GM06990 (cell line): Measurements from ENCODE around the gene ZC3H12C.

Experiments
- DNase-seq: peaks from one replicate; pipeline ENCODE4 v3.0.0-alpha.2; 2011; ENCODE audit not compliant: insufficient read length; ENCODE audit errors: extremely low read depth
- H3K27me3 ChIP-seq: replicated peaks from 2 replicates; pipeline ENCODE4 v1.6.0; 2011; ENCODE audit warnings: low read length; ENCODE audit not compliant: control insufficient read depth, insufficient read depth
- H3K36me3 ChIP-seq: 2 replicates; pipeline ENCODE4 v1.5.1; 2011; ENCODE audit warnings: low read length; ENCODE audit not compliant: control insufficient read depth, insufficient read depth
- H3K4me3 ChIP-seq: replicated peaks from 2 replicates; pipeline ENCODE4 v1.5.1; 2011; ENCODE audit warnings: low read depth, mild to moderate bottlenecking, control low read depth, low read length
- TF ChIP-seq, protein P1 (sequence below): IDR thresholded peaks from 2 replicates; pipeline ENCODE4 v1.5.1; 2011; ENCODE audit warnings: low read length, control low read depth, mild to moderate bottlenecking, inconsistent platforms; ENCODE audit not compliant: insufficient read depth, poor library complexity, severe bottlenecking

The ZC3H12C gene

DNA sequence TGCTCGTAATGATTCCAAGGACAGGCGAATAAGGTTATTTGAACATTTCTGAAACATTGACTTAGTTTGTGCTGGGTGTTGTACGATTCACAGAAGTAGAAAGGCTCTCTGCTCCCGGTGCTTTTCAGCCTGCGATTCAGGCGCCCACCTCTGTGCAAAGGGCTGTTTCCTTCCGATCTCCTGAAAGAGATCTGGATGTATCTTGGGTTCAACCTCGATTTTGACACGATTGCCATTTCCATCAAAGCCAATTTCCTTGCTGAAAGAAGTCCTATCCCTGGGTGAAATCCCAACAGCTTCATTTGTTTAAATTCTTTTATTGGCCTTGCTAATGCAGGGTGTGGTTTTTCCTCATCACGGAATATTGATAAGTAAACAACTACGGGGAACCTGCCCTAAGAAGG, 1.1 kb upstream of the ZC3H12C start:
- no peak for DNase-seq
- Histone ChIP-seq H3K4me3 (peak overlapping the region; percentile 90), H3K27me3 (no peaks in the 10 kb centered on the region), H3K36me3 (no peaks in the 10 kb centered on the region)
- TF ChIP-seq, protein P1, sequence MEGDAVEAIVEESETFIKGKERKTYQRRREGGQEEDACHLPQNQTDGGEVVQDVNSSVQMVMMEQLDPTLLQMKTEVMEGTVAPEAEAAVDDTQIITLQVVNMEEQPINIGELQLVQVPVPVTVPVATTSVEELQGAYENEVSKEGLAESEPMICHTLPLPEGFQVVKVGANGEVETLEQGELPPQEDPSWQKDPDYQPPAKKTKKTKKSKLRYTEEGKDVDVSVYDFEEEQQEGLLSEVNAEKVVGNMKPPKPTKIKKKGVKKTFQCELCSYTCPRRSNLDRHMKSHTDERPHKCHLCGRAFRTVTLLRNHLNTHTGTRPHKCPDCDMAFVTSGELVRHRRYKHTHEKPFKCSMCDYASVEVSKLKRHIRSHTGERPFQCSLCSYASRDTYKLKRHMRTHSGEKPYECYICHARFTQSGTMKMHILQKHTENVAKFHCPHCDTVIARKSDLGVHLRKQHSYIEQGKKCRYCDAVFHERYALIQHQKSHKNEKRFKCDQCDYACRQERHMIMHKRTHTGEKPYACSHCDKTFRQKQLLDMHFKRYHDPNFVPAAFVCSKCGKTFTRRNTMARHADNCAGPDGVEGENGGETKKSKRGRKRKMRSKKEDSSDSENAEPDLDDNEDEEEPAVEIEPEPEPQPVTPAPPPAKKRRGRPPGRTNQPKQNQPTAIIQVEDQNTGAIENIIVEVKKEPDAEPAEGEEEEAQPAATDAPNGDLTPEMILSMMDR = no peak

DNA sequence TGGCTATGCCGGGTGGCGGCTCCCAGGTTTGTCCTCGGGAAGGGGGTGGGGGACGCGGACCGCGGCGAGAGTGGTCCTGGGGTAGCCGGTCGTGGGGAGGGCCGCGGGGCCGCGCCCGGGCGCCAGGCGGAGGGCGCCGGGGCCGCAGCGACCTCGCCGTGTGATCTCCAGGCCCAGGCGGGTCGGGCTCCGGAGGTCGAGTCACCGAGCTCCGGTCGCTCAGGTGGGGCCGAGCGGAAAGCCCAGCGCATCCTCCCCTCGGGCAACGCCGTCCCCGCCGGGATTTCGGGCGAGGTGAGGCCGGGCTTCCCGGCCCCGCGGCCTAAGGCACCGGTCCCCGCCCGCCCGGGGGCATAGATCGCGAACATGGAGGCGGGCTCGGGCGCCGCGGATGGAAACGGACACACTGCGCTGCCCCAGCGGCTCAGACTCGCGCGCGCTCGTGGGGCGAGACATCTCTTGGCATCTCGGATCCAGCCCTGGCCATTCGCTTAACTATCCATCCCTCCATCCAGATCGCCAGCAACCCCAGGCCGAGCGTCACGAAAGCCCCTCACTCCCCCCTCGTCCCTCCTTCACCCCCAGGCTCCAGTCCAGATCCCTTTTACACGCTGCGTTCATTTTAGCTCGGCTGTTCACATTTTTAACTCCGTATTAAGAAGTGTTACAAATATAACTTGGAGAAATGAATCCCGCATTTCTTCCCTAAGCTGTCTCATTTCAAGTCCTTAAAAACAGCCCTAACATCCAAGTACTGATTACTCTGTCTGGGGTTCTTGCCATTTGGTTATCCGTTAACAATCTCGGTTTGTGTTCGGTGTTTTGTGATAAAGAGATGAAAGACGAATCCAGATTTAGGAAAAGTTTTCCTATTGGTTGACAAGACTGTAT, 460 bp downstream of the ZC3H12C start:
- TF ChIP-seq, protein P1 = peak; percentile 2
- DNase-seq = peak; percentile 69
- Histone ChIP-seq H3K4me3 (peak overlapping the region; percentile 90), H3K27me3 (no peaks in the 10 kb centered on the region), H3K36me3 (no peaks in the 10 kb centered on the region)

- TF ChIP-seq, protein P1 = no peak
- H3K27me3 ChIP-seq = no peaks in the 10 kb centered on the region
- H3K36me3 ChIP-seq = no peaks in the 10 kb centered on the region
- no peak for DNase-seq
- peak overlapping the region; percentile 90 for H3K4me3 ChIP-seq
These were observed 1.4 kb downstream of the ZC3H12C start for GRCh38 chr11:110094298-110095285.

- no peaks in the 10 kb centered on the region for H3K27me3 ChIP-seq
- DNase-seq = no peak
- TF ChIP-seq, protein P1 = no peak
- no peaks in the 10 kb centered on the region; the same call in 1 of the 2 replicates for H3K36me3 ChIP-seq
- H3K4me3 ChIP-seq = peak overlapping the region; percentile 90
These were observed 2.4 kb downstream of the ZC3H12C start for GRCh38 chr11:110095554-110095953.

- no peaks in the 10 kb centered on the region; the same call in none of the 2 replicates for H3K36me3 ChIP-seq
- TF ChIP-seq, protein P1 = no peak
- no peak overlapping the region; the same call in 1 of the 2 replicates for H3K4me3 ChIP-seq
- no peak for DNase-seq
- H3K27me3 ChIP-seq = no peaks in the 10 kb centered on the region
These were observed 3.3 kb downstream of the ZC3H12C start for GRCh38 chr11:110096496-110096895.
